Mononuclear cell (primary cell): Measurements from ENCODE around the gene GPR18. TPM values are rescaled to one million over a fixed set of nuclear protein-coding genes. Genes with fewer than 3 reads are reported as not detected.

Experiments used
- H3K27me3 ChIP-seq: 2 replicates; pipeline ENCODE4 v1.6.0; 2011; ENCODE audit warnings: low read length, control low read depth; ENCODE audit not compliant: insufficient read depth
- H3K4me1 ChIP-seq: 2 replicates; pipeline ENCODE4 v1.5.1; 2011; ENCODE audit warnings: mild to moderate bottlenecking, low read length, control low read depth; ENCODE audit not compliant: insufficient read depth
- H3K4me3 ChIP-seq: 2 replicates; pipeline ENCODE4 v1.5.1; 2011; ENCODE audit warnings: mild to moderate bottlenecking, low read length, moderate library complexity
- H3K9me3 ChIP-seq: 2 replicates; pipeline ENCODE4 v1.5.1; 2011; ENCODE audit warnings: low read depth, mild to moderate bottlenecking, control low read depth, low read length
- total RNA-seq: library from RNA; depleted of rRNA; stranded (reverse); fragments of >200 nt; gene quantifications from one replicate; pipeline ENCODE4 v1.2.3, GENCODE V29; 2012

The GPR18 gene
- total RNA-seq, 1 donor: 38.0 TPM

- Histone ChIP-seq H3K4me1 (peaks cover 73% of the 10 kb centered on the region), H3K4me3 (no peak overlapping the region), H3K9me3 (no peaks in the 10 kb centered on the region), H3K27me3 (no peaks in the 10 kb centered on the region)
These were observed 39.2 kb upstream of the GPR18 start for GRCh38 chr13:99297331-99297730.

GRCh38 chr13:99296398-99296797, 38.2 kb upstream of the GPR18 start:
- Histone ChIP-seq H3K27me3 (no peaks in the 10 kb centered on the region), H3K4me1 (peaks cover 64% of the 10 kb centered on the region), H3K9me3 (no peaks in the 10 kb centered on the region), H3K4me3 (no peak overlapping the region)

- Histone ChIP-seq H3K27me3 (no peaks in the 10 kb centered on the region), H3K4me3 (no peak overlapping the region), H3K4me1 (peaks cover 64% of the 10 kb centered on the region), H3K9me3 (no peaks in the 10 kb centered on the region)
These were observed 37.5 kb upstream of the GPR18 start for GRCh38 chr13:99295488-99296252.

- Histone ChIP-seq H3K9me3 (no peaks in the 10 kb centered on the region), H3K4me3 (no peak overlapping the region), H3K4me1 (peaks cover 69% of the 10 kb centered on the region), H3K27me3 (no peaks in the 10 kb centered on the region)
These were observed 36.8 kb upstream of the GPR18 start for GRCh38 chr13:99294958-99295357.

GRCh38 chr13:99294198-99294597, 36.0 kb upstream of the GPR18 start:
- peaks cover 69% of the 10 kb centered on the region for H3K4me1 ChIP-seq
- H3K9me3 ChIP-seq: no peaks in the 10 kb centered on the region
- H3K27me3 ChIP-seq: no peaks in the 10 kb centered on the region
- H3K4me3 ChIP-seq: no peak overlapping the region

GRCh38 chr13:99293178-99293577, 35.0 kb upstream of the GPR18 start:
- H3K27me3 ChIP-seq: no peaks in the 10 kb centered on the region
- H3K9me3 ChIP-seq: no peaks in the 10 kb centered on the region
- peaks cover 73% of the 10 kb centered on the region for H3K4me1 ChIP-seq

GRCh38 chr13:99290894-99291293, 32.7 kb upstream of the GPR18 start:
- Histone ChIP-seq H3K9me3 (no peaks in the 10 kb centered on the region), H3K4me3 (no peak overlapping the region), H3K27me3 (no peaks in the 10 kb centered on the region), H3K4me1 (peaks cover 79% of the 10 kb centered on the region)

More at GRCh38 chr13:99293178-99293577, 35.0 kb upstream of the GPR18 start:
- H3K4me3 ChIP-seq: no peak overlapping the region

- H3K27me3 ChIP-seq: no peaks in the 10 kb centered on the region
- H3K4me1 ChIP-seq: peaks cover 79% of the 10 kb centered on the region
- no peaks in the 10 kb centered on the region for H3K9me3 ChIP-seq
- no peak overlapping the region for H3K4me3 ChIP-seq
These were observed 31.6 kb upstream of the GPR18 start for GRCh38 chr13:99289674-99290337.

GRCh38 chr13:99289271-99289670, 31.1 kb upstream of the GPR18 start:
- no peaks in the 10 kb centered on the region for H3K9me3 ChIP-seq
- H3K27me3 ChIP-seq: no peaks in the 10 kb centered on the region
- peaks cover 81% of the 10 kb centered on the region for H3K4me1 ChIP-seq
- no peak overlapping the region for H3K4me3 ChIP-seq

GRCh38 chr13:99288089-99288488, 29.9 kb upstream of the GPR18 start:
- H3K4me1 ChIP-seq: peaks cover 83% of the 10 kb centered on the region
- H3K9me3 ChIP-seq: no peaks in the 10 kb centered on the region
- no peaks in the 10 kb centered on the region for H3K27me3 ChIP-seq
- H3K4me3 ChIP-seq: no peak overlapping the region

- no peak overlapping the region for H3K4me3 ChIP-seq
- peaks cover 84% of the 10 kb centered on the region for H3K4me1 ChIP-seq
- no peaks in the 10 kb centered on the region for H3K9me3 ChIP-seq
- no peaks in the 10 kb centered on the region for H3K27me3 ChIP-seq
These were observed 29.4 kb upstream of the GPR18 start for GRCh38 chr13:99287551-99287950.

GRCh38 chr13:99285432-99286182, 27.4 kb upstream of the GPR18 start:
- Histone ChIP-seq H3K4me1 (peaks cover 97% of the 10 kb centered on the region), H3K4me3 (no peak overlapping the region), H3K27me3 (no peaks in the 10 kb centered on the region), H3K9me3 (no peaks in the 10 kb centered on the region)

GRCh38 chr13:99282264-99283231, 24.4 kb upstream of the GPR18 start:
- Histone ChIP-seq H3K27me3 (no peaks in the 10 kb centered on the region), H3K9me3 (no peaks in the 10 kb centered on the region), H3K4me1 (peaks cover 97% of the 10 kb centered on the region), H3K4me3 (no peak overlapping the region)

- no peaks in the 10 kb centered on the region for H3K27me3 ChIP-seq
- peaks cover 97% of the 10 kb centered on the region for H3K4me1 ChIP-seq
- H3K4me3 ChIP-seq: no peak overlapping the region
- H3K9me3 ChIP-seq: no peaks in the 10 kb centered on the region
These were observed 23.7 kb upstream of the GPR18 start for GRCh38 chr13:99281811-99282263.
